Urinary bladder (tissue), 4 donors: ENCODE results near the gene FBXO2. TPM values are rescaled to one million over a fixed set of nuclear protein-coding genes. Genes with fewer than 3 reads are reported as not detected.

ENCODE experiments used
- DNase-seq: peaks from one replicate; pipeline ENCODE4 v3.0.0-alpha.2; 2015; ENCODE audit errors: extremely low spot score
- H3K27ac ChIP-seq: one replicate; pipeline ENCODE4 v1.5.1; 2013; ENCODE audit warnings: low read depth, mild to moderate bottlenecking, moderate library complexity
- H3K36me3 ChIP-seq: one replicate; pipeline ENCODE4 v1.6.1; 2013; ENCODE audit warnings: mild to moderate bottlenecking, moderate library complexity; ENCODE audit not compliant: insufficient read depth
- H3K4me1 ChIP-seq: one replicate; pipeline ENCODE4 v1.6.1; 2013; ENCODE audit warnings: mild to moderate bottlenecking, moderate library complexity; ENCODE audit not compliant: insufficient read depth
- H3K4me3 ChIP-seq: one replicate; pipeline ENCODE4 v1.5.1; 2013; ENCODE audit warnings: low read depth, low read length
- WGBS: extraction: QIAGEN DNeasy Blood & Tissue Kit; methylation state at CpG from one replicate; pipeline ENCODE4 v1.1.7; 2013; 5-methylcytosine and 5-hydroxymethylcytosine counted together
- polyA plus RNA-seq: library from polyadenylated mRNA; stranded (reverse); fragments of 200-250 nt; gene quantifications from one replicate; pipeline ENCODE4 v1.2.3, GENCODE V29; 2013
- total RNA-seq: library from RNA; depleted of rRNA; stranded (reverse); fragments of >200 nt; gene quantifications from one replicate; pipeline ENCODE4 v1.2.3, GENCODE V29; 2014
- donor health status: healthy with polysubstance abuse.
- donor health status: healthy.

The FBXO2 gene
- total and polyA plus RNA-seq, 2 donors: 0.42 to 5.5 TPM

DNA sequence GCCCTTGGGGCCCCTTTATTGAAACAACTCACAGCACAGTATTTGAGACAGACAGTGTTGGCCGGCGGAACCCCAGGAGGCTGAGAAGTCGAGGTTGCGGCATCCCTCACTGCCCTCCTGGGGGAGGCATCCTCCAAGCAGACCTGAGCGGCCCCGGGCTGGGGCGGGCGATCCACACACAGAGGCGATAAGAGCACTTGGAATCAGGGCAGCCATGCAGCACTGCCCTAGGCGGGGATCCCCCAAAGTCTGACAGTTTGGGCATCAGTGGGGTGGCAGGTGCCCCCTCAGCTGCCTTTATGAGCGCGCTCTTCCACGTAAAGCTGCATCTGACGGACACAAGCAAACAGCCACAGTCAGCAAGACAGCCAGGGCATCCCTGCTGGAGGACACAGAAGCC, 20.3 kb upstream of the FBXO2 start:
- no peak overlapping the region for H3K27ac ChIP-seq
- no peaks in the 10 kb centered on the region for H3K4me1 ChIP-seq
- no peak overlapping the region for H3K4me3 ChIP-seq
- no peaks in the 10 kb centered on the region for H3K36me3 ChIP-seq
- 96% methylated on average over 14 of the region's 14 CpGs for WGBS
- DNase-seq: no peak

DNA sequence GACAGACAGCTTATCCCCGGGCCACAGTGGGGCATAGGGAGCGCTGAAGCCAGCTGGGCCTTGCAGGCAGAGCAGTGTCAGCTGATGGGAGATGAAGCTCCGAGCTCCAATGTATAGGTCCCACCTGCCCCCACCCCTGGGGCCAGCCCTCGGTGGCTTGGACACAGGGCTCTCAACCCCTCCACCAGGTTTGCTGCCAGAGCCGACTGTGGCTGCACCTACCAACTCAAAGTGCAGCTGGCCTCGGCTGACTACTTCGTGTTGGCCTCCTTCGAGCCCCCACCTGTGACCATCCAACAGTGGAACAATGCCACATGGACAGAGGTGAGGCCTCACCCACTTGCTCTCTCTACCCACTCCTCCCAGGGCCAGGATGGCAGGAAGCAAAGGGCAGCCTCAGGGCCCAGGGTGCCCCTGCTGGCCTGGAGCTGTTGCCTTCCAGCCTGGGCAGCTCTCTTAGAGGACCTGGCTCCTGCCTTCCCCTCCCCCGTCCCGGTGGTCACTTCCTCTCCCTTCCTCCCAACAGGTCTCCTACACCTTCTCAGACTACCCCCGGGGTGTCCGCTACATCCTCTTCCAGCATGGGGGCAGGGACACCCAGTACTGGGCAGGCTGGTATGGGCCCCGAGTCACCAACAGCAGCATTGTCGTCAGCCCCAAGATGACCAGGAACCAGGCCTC, 19.0 kb upstream of the FBXO2 start:
- Histone ChIP-seq H3K4me3 (no peak overlapping the region), H3K4me1 (no peaks in the 10 kb centered on the region), H3K36me3 (no peaks in the 10 kb centered on the region), H3K27ac (no peak overlapping the region)
- 92% methylated on average over 14 of the region's 14 CpGs for WGBS
- DNase-seq: no peak

DNA sequence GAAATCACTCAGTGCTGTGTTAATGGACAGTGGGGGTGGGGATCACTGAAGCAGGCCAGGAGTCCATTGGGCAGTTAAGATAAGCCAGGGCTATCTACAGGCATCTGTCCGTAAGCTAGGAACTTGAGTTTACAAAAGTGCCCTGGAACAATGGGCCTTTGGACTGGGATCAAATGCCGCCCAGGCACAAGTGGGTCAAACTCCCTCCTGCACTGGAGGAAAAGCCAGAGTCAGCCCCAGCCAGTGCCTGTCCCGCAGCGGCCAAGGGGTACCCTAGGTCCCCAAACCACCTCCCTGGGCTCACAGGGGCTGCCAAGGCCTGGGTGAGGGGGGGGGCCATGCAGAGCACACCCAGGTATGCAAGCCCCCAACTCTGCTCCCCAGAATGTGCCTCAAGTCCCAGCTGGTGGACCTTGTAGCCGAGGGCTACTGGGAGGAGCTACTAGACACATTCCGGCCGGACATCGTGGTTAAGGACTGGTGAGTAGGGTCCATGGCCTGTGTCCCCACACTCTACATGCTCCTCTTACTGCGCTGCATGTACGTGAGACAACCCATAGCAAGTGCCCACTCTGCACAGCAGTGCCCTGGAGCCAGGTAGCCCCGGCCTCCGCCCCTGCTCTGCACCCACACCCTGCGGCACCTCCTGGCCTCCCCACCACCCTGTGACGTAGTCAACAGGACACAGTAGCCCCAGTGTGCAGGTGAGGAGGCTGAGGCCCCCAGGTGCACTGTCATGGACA, 17.5 kb upstream of the FBXO2 start:
- no peak for DNase-seq
- WGBS: 89% methylated on average over 14 of the region's 14 CpGs
- no peaks in the 10 kb centered on the region for H3K4me1 ChIP-seq
- H3K36me3 ChIP-seq: no peaks in the 10 kb centered on the region
- no peak overlapping the region for H3K4me3 ChIP-seq
- H3K27ac ChIP-seq: no peak overlapping the region

DNA sequence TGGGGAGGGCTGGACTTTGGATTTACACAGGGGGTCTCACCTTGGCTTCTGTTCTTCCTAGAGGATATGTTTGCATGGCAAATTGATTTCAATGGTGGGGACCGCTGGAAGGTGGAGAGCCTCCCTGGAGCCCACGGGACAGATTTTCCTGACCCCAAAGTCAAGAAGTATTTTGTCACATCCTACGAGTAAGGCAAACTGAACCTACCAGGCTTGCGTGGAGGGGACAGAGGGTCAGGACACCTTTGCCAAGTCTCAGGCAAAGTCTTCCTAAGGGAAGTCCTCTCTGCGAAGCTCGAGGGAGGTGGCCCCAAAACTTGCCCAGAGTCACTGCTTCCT, 16.9 kb upstream of the FBXO2 start:
- Histone ChIP-seq H3K36me3 (no peaks in the 10 kb centered on the region), H3K4me3 (no peak overlapping the region), H3K4me1 (no peaks in the 10 kb centered on the region), H3K27ac (no peak overlapping the region)
- WGBS: 87% methylated on average over 6 of the region's 6 CpGs
- no peak for DNase-seq

DNA sequence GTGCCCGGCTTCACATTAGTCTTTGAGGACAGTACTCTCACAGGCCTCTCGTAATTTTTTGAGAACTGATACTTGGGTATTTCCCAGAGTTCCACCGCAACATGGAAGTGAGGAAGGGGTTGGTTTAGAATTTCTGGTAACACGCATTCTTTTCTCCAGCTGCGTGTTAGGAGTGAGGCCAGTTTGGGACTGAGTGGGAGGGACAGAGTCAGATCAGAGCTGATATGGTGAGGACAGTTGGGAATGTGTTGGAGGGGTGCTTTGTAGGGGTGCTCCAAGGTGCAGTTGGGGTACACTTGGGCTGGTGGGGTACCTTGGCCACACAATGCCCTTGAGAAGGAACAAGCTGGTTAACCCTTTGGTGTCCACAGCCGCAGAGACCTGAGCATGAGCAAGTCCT, 16.5 kb upstream of the FBXO2 start:
- WGBS: 58% methylated on average over 6 of the region's 6 CpGs
- Histone ChIP-seq H3K4me3 (no peak overlapping the region), H3K27ac (no peak overlapping the region), H3K36me3 (no peaks in the 10 kb centered on the region), H3K4me1 (no peaks in the 10 kb centered on the region)
- no peak for DNase-seq

DNA sequence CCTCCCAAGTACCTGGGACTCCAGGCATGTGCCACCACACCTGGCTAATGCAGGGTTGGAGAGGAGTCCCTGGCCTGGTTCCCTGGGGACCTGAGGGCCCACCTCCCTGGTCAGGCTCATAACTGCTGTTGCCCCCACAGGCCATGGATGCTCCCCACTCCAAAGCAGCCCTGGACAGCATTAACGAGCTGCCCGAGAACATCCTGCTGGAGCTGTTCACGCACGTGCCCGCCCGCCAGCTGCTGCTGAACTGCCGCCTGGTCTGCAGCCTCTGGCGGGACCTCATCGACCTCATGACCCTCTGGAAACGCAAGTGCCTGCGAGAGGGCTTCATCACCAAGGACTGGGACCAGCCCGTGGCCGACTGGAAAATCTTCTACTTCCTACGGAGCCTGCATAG, 14.3 kb upstream of the FBXO2 start:
- no peaks in the 10 kb centered on the region for H3K36me3 ChIP-seq
- 79% methylated on average over 14 of the region's 14 CpGs for WGBS
- DNase-seq: no peak
- H3K27ac ChIP-seq: no peak overlapping the region
- no peaks in the 10 kb centered on the region for H3K4me1 ChIP-seq
- no peak overlapping the region for H3K4me3 ChIP-seq

DNA sequence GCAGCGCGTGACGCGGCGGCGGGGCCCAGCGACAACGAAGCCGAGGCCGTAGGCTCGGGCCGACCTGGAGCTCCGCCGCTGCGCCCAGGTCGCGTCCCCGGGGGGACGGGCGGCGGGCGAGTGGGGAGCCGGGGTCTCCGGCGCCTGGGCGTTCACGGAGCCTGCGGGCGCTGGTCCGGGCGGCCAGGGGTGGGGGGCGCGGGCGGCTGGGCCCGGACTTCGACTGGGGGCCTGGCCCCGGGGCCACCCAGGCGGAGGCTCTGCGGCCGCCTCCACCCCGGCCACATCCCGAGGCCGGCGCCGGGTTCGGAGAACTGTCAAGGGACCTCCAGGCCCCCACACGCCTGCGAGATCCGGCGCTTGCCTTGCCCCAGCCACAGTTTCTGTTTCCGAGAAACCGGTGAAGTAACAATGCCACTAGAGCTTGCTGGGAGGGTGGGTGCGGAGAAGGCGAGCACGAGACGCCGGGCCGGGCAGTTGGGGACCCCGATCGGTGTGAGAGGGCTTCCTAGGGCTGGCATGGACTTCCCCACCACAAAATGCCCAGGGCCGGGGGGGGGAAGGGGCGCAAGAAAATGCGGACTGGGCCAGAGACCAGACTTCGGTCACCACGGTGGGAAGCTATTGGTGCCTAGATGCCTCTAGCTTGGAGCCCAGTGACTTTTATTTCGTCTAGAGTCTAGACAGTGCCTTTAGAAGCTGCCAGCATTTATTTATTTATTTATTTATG, 10.3 kb upstream of the FBXO2 start:
- no peaks in the 10 kb centered on the region for H3K36me3 ChIP-seq
- under 1% methylated on average over 66 of the region's 66 CpGs for WGBS
- H3K4me3 ChIP-seq: peak overlapping the region; percentile 75
- H3K27ac ChIP-seq: peak overlapping the region; percentile 80
- no peak for DNase-seq
- no peaks in the 10 kb centered on the region for H3K4me1 ChIP-seq

DNA sequence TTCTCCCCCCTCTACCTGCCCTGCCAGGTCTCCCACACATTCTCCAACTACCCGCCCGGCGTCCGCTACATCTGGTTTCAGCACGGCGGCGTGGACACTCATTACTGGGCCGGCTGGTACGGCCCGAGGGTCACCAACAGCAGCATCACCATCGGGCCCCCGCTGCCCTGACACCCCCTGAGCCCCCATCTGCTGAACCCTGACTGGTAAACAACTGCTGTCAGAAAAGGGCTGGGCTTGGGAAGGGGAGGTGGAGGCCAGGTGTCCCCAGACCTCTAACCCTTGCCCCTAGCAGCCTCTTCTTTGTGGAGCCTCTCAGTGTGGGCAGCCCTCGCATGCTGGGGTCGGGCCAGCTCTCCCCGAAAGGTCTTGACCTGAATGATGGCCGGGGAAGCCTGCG, 6.9 kb upstream of the FBXO2 start:
- 90% methylated on average over 17 of the region's 17 CpGs for WGBS
- no peak for DNase-seq
- Histone ChIP-seq H3K36me3 (no peaks in the 10 kb centered on the region), H3K4me3 (no peak overlapping the region), H3K27ac (no peak overlapping the region), H3K4me1 (no peaks in the 10 kb centered on the region)

DNA sequence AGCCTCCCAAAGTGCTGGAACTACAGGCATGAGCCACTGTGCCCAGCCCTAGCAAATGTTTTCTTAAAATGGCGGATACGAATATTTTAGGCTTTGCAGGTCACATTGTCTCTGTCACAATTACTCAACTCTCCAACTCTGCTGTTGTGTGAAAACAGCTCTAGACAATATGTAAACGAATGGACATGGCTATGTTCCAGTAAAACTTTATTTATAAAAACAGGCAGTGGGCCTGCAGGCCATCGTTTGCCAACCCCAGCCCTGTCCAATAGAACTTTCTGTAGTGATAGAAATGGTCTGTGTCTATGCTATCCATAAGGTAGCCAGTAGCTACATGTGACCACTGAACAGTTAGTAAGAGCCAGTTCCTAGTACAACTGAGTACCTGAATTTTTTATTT, 5.5 kb upstream of the FBXO2 start:
- Histone ChIP-seq H3K27ac (no peak overlapping the region), H3K4me3 (no peak overlapping the region), H3K4me1 (no peaks in the 10 kb centered on the region), H3K36me3 (no peaks in the 10 kb centered on the region)
- 86% methylated on average over 4 of the region's 4 CpGs for WGBS
- no peak for DNase-seq

DNA sequence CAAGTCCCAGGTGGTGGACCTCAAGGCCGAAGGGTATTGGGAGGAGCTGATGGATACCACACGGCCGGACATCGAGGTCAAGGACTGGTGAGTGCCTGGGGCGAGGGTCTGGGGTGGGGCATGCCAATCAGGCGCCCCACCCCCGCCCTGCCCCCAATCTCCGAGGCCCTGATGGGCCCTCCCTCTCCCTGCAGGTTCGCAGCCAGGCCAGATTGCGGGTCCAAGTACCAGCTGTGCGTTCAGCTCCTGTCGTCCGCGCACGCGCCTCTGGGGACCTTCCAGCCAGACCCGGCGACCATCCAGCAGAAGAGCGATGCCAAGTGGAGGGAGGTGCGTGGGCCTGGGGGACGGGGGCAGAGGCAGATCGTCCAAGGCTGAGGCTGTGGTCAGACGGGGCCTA, 4.3 kb upstream of the FBXO2 start:
- no peak overlapping the region for H3K27ac ChIP-seq
- 91% methylated on average over 23 of the region's 23 CpGs for WGBS
- no peak for DNase-seq
- H3K4me1 ChIP-seq: no peaks in the 10 kb centered on the region
- no peak overlapping the region for H3K4me3 ChIP-seq
- no peaks in the 10 kb centered on the region for H3K36me3 ChIP-seq

DNA sequence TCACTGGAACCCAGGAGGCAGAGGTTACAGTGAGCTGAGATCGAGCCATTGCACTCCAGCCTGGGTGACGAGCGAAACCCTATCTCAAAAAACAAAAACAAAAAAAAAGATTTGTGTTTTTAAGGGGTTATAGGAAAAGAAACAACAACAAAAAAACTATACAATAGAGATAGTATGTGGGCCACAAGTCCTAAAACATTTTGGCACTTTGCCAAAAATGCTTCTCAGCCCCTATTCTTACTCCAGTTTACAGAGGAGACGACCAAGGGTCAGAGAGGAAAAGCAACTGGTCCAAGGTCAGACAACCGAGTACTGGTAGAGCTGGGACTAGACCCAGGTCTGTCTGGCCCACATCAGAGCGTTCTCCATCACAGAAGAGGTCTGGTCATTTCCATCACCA, 3.4 kb upstream of the FBXO2 start:
- Histone ChIP-seq H3K27ac (no peak overlapping the region), H3K4me1 (no peaks in the 10 kb centered on the region), H3K4me3 (no peak overlapping the region), H3K36me3 (no peaks in the 10 kb centered on the region)
- WGBS: 79% methylated on average over 6 of the region's 6 CpGs
- DNase-seq: no peak

DNA sequence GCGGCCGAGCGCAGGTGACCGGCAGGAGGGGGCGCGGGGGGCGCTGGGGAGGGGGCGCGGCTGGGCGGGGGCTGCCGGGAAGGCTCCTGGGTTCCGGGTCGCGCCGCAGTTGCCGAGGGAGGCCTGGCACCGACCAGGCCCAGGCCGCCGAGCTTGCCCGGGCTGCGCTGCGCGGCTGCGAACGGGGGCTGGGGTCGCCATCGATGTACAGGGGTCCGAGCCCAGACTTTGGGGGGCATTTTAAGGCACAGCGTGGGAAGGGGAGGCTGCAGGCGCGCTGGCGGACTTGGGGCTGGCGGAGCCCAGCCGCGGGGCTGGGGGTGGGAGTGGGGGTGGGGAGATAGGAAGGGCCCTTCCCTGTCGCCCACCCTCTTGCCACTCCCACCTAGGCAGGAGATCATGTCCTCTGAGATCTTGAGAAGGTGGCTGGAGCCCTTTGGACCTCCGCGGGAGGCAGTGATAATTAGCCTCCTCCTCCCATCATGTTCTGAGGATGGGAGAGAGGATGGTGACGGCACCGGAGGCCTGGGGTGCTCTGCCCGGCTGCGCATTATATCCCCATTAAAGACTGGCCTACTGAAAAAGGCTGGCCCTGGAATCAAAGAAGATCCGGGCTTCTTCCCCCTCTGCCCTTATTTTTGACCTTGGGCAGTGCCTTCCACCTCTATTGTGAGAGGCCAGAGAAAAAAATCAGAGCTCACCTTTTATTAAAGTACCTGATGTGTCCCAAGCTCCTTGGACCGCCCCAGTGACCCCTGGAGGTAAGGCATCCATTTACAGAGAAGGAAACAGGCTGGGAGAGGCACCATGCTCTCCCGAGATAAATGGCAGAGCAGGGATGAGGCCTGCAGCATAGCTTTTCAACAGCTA, 945 bp upstream of the FBXO2 start:
- no peaks in the 10 kb centered on the region for H3K4me1 ChIP-seq
- WGBS: 10% methylated on average over 45 of the region's 45 CpGs

DNA sequence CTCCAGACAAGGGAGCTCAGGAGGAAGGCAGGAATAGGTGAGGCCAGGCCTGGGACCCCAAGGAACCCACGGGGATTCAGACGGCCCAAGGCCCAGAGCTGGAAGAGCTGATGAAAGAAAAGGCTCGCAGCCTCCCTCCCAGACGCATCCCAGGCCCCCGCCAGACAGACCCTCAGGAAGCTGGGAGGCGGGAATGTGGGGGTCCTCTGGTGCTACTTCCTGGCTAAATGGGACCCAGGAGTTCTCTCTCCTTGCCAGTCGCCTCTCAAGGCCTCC, 430 bp downstream of the FBXO2 start:
- Histone ChIP-seq H3K4me3 (no peak overlapping the region), H3K27ac (no peak overlapping the region), H3K4me1 (no peaks in the 10 kb centered on the region), H3K36me3 (no peaks in the 10 kb centered on the region)
- 61% methylated on average over 7 of the region's 7 CpGs for WGBS
- DNase-seq: no peak

More for the DNA sequence above, 945 bp upstream of the FBXO2 start:
- no peaks in the 10 kb centered on the region for H3K36me3 ChIP-seq
- H3K4me3 ChIP-seq: peak overlapping the region; percentile 83
- no peak overlapping the region for H3K27ac ChIP-seq
- no peak for DNase-seq
